ENCODE results near the gene FGF1. TPM values are rescaled to one million over a fixed set of nuclear protein-coding genes. Genes with fewer than 3 reads are reported as not detected.

FGF1 gene
- total and polyA plus RNA-seq, 2 donors (not counting 1 experiment from before 2014, with no cell fraction given) = not detected

- POLR2A ChIA-PET = no interaction called here
- Histone ChIP-seq H2AFZ (ENCODE audit: insufficient read depth, low read depth, low read length, poor library complexity, severe bottlenecking) (no peak overlapping the region), H3K79me2 (ENCODE audit: control insufficient read depth, insufficient read depth, low read length) (no peaks in the 10 kb centered on the region), H3K36me3 (replicated peaks in 1 of 2; ENCODE audit: control extremely low read depth in 1 of 2, control insufficient read depth in 1 of 2, extremely low read depth in 1 of 2, insufficient read depth in 2 of 2, low read length in 1 of 2) (no peaks in the 10 kb centered on the region), H3K4me3 (ENCODE audit: control extremely low read depth in 1 of 5, extremely low read depth in 1 of 5, insufficient read depth in 1 of 5, low read depth in 2 of 5, low read length in 4 of 5) (no peak overlapping the region), H4K20me1 (ENCODE audit: control insufficient read depth, insufficient read depth, low read length, poor library complexity, severe bottlenecking) (no peaks in the 10 kb centered on the region), H3K4me2 (replicated peaks; ENCODE audit: low read depth, low read length, poor library complexity, severe bottlenecking) (no peak overlapping the region), H3K27ac (ENCODE audit: low read length in 2 of 2) (no peak overlapping the region), H3K9me3 (ENCODE audit: control extremely low read depth in 1 of 3, control insufficient read depth in 2 of 3, insufficient read depth in 1 of 3, low read length in 2 of 3) (no peaks in the 10 kb centered on the region), H3K9ac (ENCODE audit: low read length) (no peak overlapping the region), H3K27me3 (replicated peaks in 1 of 4; ENCODE audit: control extremely low read depth in 1 of 4, control insufficient read depth in 3 of 4, insufficient read depth in 4 of 4, low read length in 3 of 4) (peaks cover 0 to 12% (median 2%) of the 10 kb centered on the region in 4 experiments), H3K4me1 (ENCODE audit: control insufficient read depth in 2 of 2, insufficient read depth in 2 of 2, low read length in 2 of 2) (no peaks in the 10 kb centered on the region)
- ATAC-seq (ENCODE audit: low read depth) (no peak), DNase-seq (no peak)
- Mint-ChIP-seq H3K27ac (no peak overlapping the region), H3K4me3 (no peak overlapping the region), H3K9me3 (ENCODE audit: insufficient read depth) (no peaks in the 10 kb centered on the region), H3K27me3 (peaks cover 47% of the 10 kb centered on the region), H3K4me1 (no peaks in the 10 kb centered on the region)
- intact Hi-C loops (cut with micrococcal nuclease) = loop anchor here (1.0 kb wide), 3 partner anchors 226 to 502 kb away; no protein-coding TSS in a partner anchor
- WGBS (ENCODE audit: insufficient coverage) = 81% methylated on average over 6 of the region's 8 CpGs
- TF ChIP-seq, protein P1, sequence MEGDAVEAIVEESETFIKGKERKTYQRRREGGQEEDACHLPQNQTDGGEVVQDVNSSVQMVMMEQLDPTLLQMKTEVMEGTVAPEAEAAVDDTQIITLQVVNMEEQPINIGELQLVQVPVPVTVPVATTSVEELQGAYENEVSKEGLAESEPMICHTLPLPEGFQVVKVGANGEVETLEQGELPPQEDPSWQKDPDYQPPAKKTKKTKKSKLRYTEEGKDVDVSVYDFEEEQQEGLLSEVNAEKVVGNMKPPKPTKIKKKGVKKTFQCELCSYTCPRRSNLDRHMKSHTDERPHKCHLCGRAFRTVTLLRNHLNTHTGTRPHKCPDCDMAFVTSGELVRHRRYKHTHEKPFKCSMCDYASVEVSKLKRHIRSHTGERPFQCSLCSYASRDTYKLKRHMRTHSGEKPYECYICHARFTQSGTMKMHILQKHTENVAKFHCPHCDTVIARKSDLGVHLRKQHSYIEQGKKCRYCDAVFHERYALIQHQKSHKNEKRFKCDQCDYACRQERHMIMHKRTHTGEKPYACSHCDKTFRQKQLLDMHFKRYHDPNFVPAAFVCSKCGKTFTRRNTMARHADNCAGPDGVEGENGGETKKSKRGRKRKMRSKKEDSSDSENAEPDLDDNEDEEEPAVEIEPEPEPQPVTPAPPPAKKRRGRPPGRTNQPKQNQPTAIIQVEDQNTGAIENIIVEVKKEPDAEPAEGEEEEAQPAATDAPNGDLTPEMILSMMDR (IDR thresholded peaks at IDR 0.05) = no peak
- TF ChIP-seq EZH2 (IDR thresholded peaks at IDR 0.05; ENCODE audit: borderline replicate concordance, insufficient read depth, low read depth, low read length, poor library complexity, severe bottlenecking) = no peak
- CTCF ChIA-PET = interaction anchor here (1.0 to 2.6 kb wide), 7 partner anchors 10 to 234 kb away, joined by 3 to 32 read pairs (median 9); no protein-coding TSS in a partner anchor
Observed at GRCh38 chr5:142654578-142655058, 31.3 kb downstream of the FGF1 start.

- Mint-ChIP-seq H3K27me3 (peaks cover 43% of the 10 kb centered on the region), H3K4me1 (no peaks in the 10 kb centered on the region), H3K9me3 (ENCODE audit: insufficient read depth) (no peaks in the 10 kb centered on the region), H3K27ac (no peak overlapping the region), H3K4me3 (no peak overlapping the region)
- H3K27me3 ChIP-seq (replicated peaks in 1 of 4; ENCODE audit: control extremely low read depth in 1 of 4, control insufficient read depth in 3 of 4, insufficient read depth in 4 of 4, low read length in 3 of 4) = peaks cover 0 to 12% (median 2%) of the 10 kb centered on the region in 4 experiments
- 96% methylated on average over 5 of the region's 7 CpGs for WGBS (ENCODE audit: insufficient coverage)
- no peak overlapping the region for H3K4me3 ChIP-seq (ENCODE audit: control extremely low read depth in 1 of 5, extremely low read depth in 1 of 5, insufficient read depth in 1 of 5, low read depth in 2 of 5, low read length in 4 of 5)
- H4K20me1 ChIP-seq (ENCODE audit: control insufficient read depth, insufficient read depth, low read length, poor library complexity, severe bottlenecking) = no peaks in the 10 kb centered on the region
- intact Hi-C loops (cut with micrococcal nuclease) = no loop called here
- H2AFZ ChIP-seq (ENCODE audit: insufficient read depth, low read depth, low read length, poor library complexity, severe bottlenecking) = no peak overlapping the region
- H3K79me2 ChIP-seq (ENCODE audit: control insufficient read depth, insufficient read depth, low read length) = no peaks in the 10 kb centered on the region
- no peak overlapping the region for H3K4me2 ChIP-seq (replicated peaks; ENCODE audit: low read depth, low read length, poor library complexity, severe bottlenecking)
- TF ChIP-seq EZH2 (IDR thresholded peaks at IDR 0.05; ENCODE audit: borderline replicate concordance, insufficient read depth, low read depth, low read length, poor library complexity, severe bottlenecking) = no peak
- TF ChIP-seq, protein P1 (IDR thresholded peaks at IDR 0.05) = no peak
- no peak overlapping the region for H3K9ac ChIP-seq (ENCODE audit: low read length)
- H3K9me3 ChIP-seq (ENCODE audit: control extremely low read depth in 1 of 3, control insufficient read depth in 2 of 3, insufficient read depth in 1 of 3, low read length in 2 of 3) = no peaks in the 10 kb centered on the region
- no peaks in the 10 kb centered on the region for H3K4me1 ChIP-seq (ENCODE audit: control insufficient read depth in 2 of 2, insufficient read depth in 2 of 2, low read length in 2 of 2)
- no peak overlapping the region for H3K27ac ChIP-seq (ENCODE audit: low read length in 2 of 2)
- ATAC-seq (ENCODE audit: low read depth) (no peak), DNase-seq (no peak)
- ChIA-PET CTCF (interaction anchor here (1.0 kb wide), 1 partner anchor 235 kb away, joined by 3 read pairs; no protein-coding TSS in a partner anchor), POLR2A (no interaction called here)
- no peaks in the 10 kb centered on the region for H3K36me3 ChIP-seq (replicated peaks in 1 of 2; ENCODE audit: control extremely low read depth in 1 of 2, control insufficient read depth in 1 of 2, extremely low read depth in 1 of 2, insufficient read depth in 2 of 2, low read length in 1 of 2)
Observed at GRCh38 chr5:142653321-142653720, 32.6 kb downstream of the FGF1 start.
